PC-3 (cell line): ENCODE measurements around the gene KCTD11. TPM values are rescaled to one million over a fixed set of nuclear protein-coding genes. Genes with fewer than 3 reads are reported as not detected.

Source experiments
- ATAC-seq: fragments of 200-7000 bp; cut with Tn5 transposase; 2 replicates; pipeline ENCODE4 v1.9.1; 2020; ENCODE audit warnings: mild to moderate bottlenecking, moderate library complexity
- BruUV-seq: library from RNA; stranded (reverse); fragments of 400-500 nt; replicated peaks from 2 replicates; lab custom pipeline; 2021; lab: Mats Ljungman, UMichigan
- CTCF ChIA-PET: fragments of 300-600 bp; sonication (Branson Sonifier 250); formaldehyde crosslinking; loops from one replicate; lab custom pipeline; 2022; ENCODE audit warnings: antibody characterized with exemption; lab: Charles Lee
- POLR2A ChIA-PET: fragments of 300-600 bp; sonication (Branson Sonifier 250); formaldehyde crosslinking; loops from one replicate; lab custom pipeline; 2022; ENCODE audit warnings: antibody characterized with exemption; ENCODE audit not compliant: unreplicated experiment; lab: Charles Lee
- DNase-seq: peaks from one replicate; pipeline ENCODE4 v3.0.0-alpha.2; 2015
- H2AFZ ChIP-seq: fragments of 300-600 bp; sonication (generic); 2 replicates; pipeline ENCODE4 v1.6.0; 2016; ENCODE audit warnings: antibody characterized with exemption, low read length
- H3F3A ChIP-seq: fragments of 300-600 bp; sonication (generic); one replicate; pipeline ENCODE4 v1.6.0; 2017; ENCODE audit warnings: antibody characterized with exemption, low read length, control low read depth, mild to moderate bottlenecking; ENCODE audit not compliant: unreplicated experiment
- H3K27ac ChIP-seq: fragments of 300-600 bp; sonication (generic); 2 replicates; pipeline ENCODE4 v1.5.1; 2016; ENCODE audit warnings: mild to moderate bottlenecking, low read length
- H3K27me3 ChIP-seq: fragments of 300-600 bp; sonication (generic); 2 replicates; pipeline ENCODE4 v1.6.1; 2016; ENCODE audit warnings: low read length, mixed read lengths
- H3K36me3 ChIP-seq: fragments of 300-600 bp; sonication (generic); 2 replicates; pipeline ENCODE4 v1.6.1; 2016; ENCODE audit warnings: low read depth, mixed run types, low read length, mixed read lengths
- H3K4me1 ChIP-seq: fragments of 300-600 bp; sonication (generic); 2 replicates; pipeline ENCODE4 v1.5.1; 2016; ENCODE audit warnings: low read length; ENCODE audit not compliant: insufficient read depth
- H3K4me2 ChIP-seq: fragments of 300-600 bp; sonication (generic); 2 replicates; pipeline ENCODE4 v1.6.0; 2016; ENCODE audit warnings: low read length
- H3K4me3 ChIP-seq: fragments of 300-600 bp; sonication (generic); 2 replicates; pipeline ENCODE4 v1.5.1; 2016; ENCODE audit warnings: mild to moderate bottlenecking, low read length, mixed read lengths
- H3K79me2 ChIP-seq: fragments of 300-600 bp; sonication (generic); 2 replicates; pipeline ENCODE4 v1.6.1; 2017; ENCODE audit warnings: low read length, mixed read lengths
- H3K9ac ChIP-seq: fragments of 300-600 bp; sonication (generic); 2 replicates; pipeline ENCODE4 v1.6.0; 2016; ENCODE audit warnings: mild to moderate bottlenecking, low read length
- H3K9me2 ChIP-seq: fragments of 300-600 bp; sonication (generic); replicated peaks from 2 replicates; pipeline ENCODE4 v1.6.1; 2016; ENCODE audit warnings: mixed run types, low read length, mixed read lengths
- H3K9me3 ChIP-seq: fragments of 300-600 bp; sonication (generic); 2 replicates; pipeline ENCODE4 v1.6.1; 2016; ENCODE audit warnings: low read length, mixed read lengths
- H4K20me1 ChIP-seq: fragments of 300-600 bp; sonication (generic); 2 replicates; pipeline ENCODE4 v1.6.1; 2016; ENCODE audit warnings: low read length, mixed read lengths
- CTCF ChIP-seq: fragments of 300-600 bp; sonication (generic); conservative IDR thresholded peaks from 2 replicates; pipeline ENCODE4 v1.5.1; 2017; ENCODE audit warnings: antibody characterized with exemption, low read depth, mild to moderate bottlenecking, low read length
- EZH2 ChIP-seq: fragments of 300-600 bp; sonication (generic); IDR thresholded peaks from one replicate; pipeline ENCODE4 v1.6.1; 2017; ENCODE audit warnings: antibody characterized with exemption, mild to moderate bottlenecking, low read length; ENCODE audit not compliant: unreplicated experiment
- EZH2phosphoT487 ChIP-seq: fragments of 300-600 bp; sonication (generic); IDR thresholded peaks from 2 replicates; pipeline ENCODE4 v1.6.1; 2018; ENCODE audit warnings: mild to moderate bottlenecking, antibody characterized with exemption, low read length, borderline replicate concordance
- intact Hi-C: fragments of 100-400 bp; cut with micrococcal nuclease; formaldehyde crosslinking; loops from 2 replicates; pipeline ENCODE4 v1.9.0; 2023
- total RNA-seq: library from RNA; depleted of rRNA; stranded (reverse); fragments of >200 nt; gene quantifications from 2 replicates; pipeline ENCODE4 v1.2.3, GENCODE V29; 2014

Gene KCTD11
- total RNA-seq, 1 experiment from 2014 or later: 7.0 TPM

- ChIA-PET CTCF (no interaction called here), POLR2A (no interaction called here)
- Histone ChIP-seq H3K4me2 (peak within 1 kb of the TSS; percentile 94), H3F3A (peaks cover 3% of the 10 kb centered on the region), H3K9me3 (no peaks in the 10 kb centered on the region), H3K27me3 (no peaks in the 10 kb centered on the region), H3K4me3 (peak within 1 kb of the TSS; percentile 85), H3K79me2 (peaks cover 44% of the 10 kb centered on the region), H3K36me3 (peaks cover 28% of the 10 kb centered on the region), H3K9me2 (no peaks in the 10 kb centered on the region), H2AFZ (peak within 1 kb of the TSS; percentile 86), H3K4me1 (peaks cover 23% of the 10 kb centered on the region; the same call in 1 of the 2 replicates), H3K9ac (peak within 1 kb of the TSS; percentile 100), H3K27ac (peak within 1 kb of the TSS; percentile 97), H4K20me1 (peaks cover 28% of the 10 kb centered on the region)
- DNase-seq (peak; percentile 99), ATAC-seq (peak; percentile 75)
- intact Hi-C loops: loop anchor here (5.0 kb wide), 2 partner anchors 65 to 260 kb away; partner anchors contain the start of gene GABARAP
- no TSS peak for BruUV-seq
- TF ChIP-seq EZH2: no peak
- TF ChIP-seq CTCF: no peak
- TF ChIP-seq EZH2phosphoT487: no peak
Measured at GRCh38 chr17:7306911-7307685, 44.9 kb upstream of the KCTD11 start, which contains the start of gene EIF5A. Gene EIF5A, plus strand, starts transcription at chr17:7307628. Its CDS starts 2,008 bp downstream, at chr17:7309636.

GRCh38 chr17:7307686-7308624 lies 44.0 kb upstream of the KCTD11 start:
- Histone ChIP-seq H3K4me3 (peak overlapping the region; percentile 85), H3K9me3 (no peaks in the 10 kb centered on the region), H3K9me2 (no peaks in the 10 kb centered on the region), H3K4me2 (peak overlapping the region; percentile 93), H3K36me3 (peaks cover 35% of the 10 kb centered on the region), H2AFZ (no peak overlapping the region), H3K79me2 (peaks cover 51% of the 10 kb centered on the region), H4K20me1 (peaks cover 34% of the 10 kb centered on the region), H3F3A (peaks cover 6% of the 10 kb centered on the region), H3K9ac (peak overlapping the region; percentile 100), H3K27ac (peak overlapping the region; percentile 97), H3K4me1 (peaks cover 23% of the 10 kb centered on the region; the same call in 1 of the 2 replicates), H3K27me3 (no peaks in the 10 kb centered on the region)
- peak; percentile 35 for DNase-seq
- no TSS peak for BruUV-seq
- intact Hi-C loops: loop anchor here (2.0 to 5.0 kb wide), 3 partner anchors 21 to 261 kb away; partner anchors contain the start of genes GABARAP and NEURL4
- TF ChIP-seq CTCF (no peak), EZH2 (no peak), EZH2phosphoT487 (no peak)
- ATAC-seq: peak; percentile 8; the same call in 1 of the 2 replicates
- ChIA-PET POLR2A (no interaction called here), CTCF (no interaction called here)
